ENCODE measurements around the gene FCHO2. TPM values are rescaled to one million over a fixed set of nuclear protein-coding genes. Genes with fewer than 3 reads are reported as not detected.

The FCHO2 gene
- total and polyA plus RNA-seq, 2 of the 8 experiments (the other 6 are each of a cell fraction or from before 2014, with no cell fraction given): 4.3 to 15.7 TPM

DNA sequence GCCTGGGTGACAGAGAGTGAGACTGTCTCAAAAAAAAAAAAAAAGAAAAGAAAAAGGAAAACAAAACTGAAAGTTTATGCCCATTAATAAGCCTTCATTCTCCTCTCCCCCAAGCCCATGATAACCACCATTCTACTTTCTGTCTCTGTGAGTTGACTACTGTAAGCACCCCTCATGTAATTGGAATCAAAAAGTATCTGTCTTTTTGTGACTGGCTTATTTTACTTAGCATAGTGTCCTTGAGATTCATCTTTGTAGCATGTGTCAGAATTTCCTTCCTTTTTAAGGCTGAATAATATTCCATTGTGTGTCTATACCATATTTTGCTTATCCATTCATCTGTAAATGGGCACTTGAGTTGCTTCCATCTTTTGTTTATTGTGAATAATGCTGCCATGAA lies 150.5 kb downstream of the FCHO2 start (continued):
- TF ChIP-seq CTCF (IDR thresholded peaks at IDR 0.05; ENCODE audit: control extremely low read depth in 1 of 3, insufficient read depth in 1 of 3, low read depth in 1 of 3, low read length in 3 of 3): no peak
